ENCODE measurements around the gene PANK4.

Gene PANK4

DNA sequence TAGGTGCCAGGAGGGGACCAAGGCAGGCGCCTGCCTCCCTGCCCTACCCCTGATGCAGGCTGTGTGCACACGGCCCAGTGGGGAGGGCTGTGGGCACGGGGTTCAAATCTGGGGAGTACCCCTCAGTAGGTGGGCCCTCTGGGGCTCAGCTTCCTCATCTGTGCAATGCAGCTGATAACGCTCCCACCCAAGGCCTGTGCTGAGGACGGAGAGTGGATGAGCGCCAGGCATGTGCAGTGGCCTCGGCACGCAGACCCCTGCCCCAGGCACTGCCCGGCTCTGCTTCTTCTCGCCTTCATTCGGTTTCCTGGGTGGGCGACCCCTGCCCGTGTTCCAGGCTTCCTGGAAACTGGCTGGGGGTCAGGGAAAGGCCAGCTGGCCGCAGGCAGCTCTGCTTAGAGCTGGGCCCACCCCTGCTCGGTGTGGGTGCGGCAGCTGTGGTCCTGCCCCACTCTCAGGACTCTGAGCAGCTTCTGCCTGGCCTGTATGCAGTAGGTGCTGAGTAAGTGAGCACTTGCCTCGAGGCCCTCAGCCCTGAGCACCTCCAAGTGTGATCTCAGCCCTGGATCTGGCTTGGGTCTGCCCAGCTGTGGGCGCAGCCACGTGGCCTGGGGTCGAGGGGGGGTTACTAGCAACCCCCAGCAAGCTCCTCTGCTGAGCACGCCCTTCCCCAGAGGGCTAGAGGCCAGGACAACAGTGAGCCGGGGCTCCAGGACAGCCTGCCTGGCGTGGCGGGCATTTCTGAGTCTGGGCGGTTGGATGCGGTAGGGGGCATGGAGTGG, 17.9 kb upstream of the PANK4 start:
- no peak for DNase-seq

DNA sequence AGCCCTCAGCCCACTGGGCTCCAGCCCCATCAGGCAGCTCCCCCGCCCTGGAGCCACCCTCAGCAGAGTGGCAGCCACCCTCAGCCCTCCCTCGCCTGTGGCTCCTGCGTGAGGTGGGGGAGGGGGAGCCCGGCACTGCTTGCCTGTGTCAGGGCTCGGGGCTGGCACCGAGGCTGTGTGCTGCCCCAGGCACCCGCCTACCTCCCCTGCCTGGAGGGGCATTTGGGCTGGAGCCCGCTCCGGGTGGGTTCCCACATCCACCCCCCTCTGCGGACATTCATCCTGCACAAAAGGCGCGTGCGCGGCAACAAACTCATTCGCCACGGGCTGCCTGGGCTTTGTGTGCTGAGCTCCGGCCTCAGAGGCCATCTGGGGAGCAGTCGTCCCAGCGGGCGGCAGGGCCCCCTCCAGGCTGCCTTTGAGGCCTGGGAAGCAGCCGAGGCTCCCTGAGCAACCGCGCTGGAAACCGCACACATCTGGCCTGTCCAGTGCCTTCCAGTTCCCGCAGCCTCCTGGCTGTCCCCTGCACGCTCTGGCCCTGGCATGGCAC, 17.2 kb upstream of the PANK4 start:
- peak; percentile 74 for DNase-seq

DNA sequence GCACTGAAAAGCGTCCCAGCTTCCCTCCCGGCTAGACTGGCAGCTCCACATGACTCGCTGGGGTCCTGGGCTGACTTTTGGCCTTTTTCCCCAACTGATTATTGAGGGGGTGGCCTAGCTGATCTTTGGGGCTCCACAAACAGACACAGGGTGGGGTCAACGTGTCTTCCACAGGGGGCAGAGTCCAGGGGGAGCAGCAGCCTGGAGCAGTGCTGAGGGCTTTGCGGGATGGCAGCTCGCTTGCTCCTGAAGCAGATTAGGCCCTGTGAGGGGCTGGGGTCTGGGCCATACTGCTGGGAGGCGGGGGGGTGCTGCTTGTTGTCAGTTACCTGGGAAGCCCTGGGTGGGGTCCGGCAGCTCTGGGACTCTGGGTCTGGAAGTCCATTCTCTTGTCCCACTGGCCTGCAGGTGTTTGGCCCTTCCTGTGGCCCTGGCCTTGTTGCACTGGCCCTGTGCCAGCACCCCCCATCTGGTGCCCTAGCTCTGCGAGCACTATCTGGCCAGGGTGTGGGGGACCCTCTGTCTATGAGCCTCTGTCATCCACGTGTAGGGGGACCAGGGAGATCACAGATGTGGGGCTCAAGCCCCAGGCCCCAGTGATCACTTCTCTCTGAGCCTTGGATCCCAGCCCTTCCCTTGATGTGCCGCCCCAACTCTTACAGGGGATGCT, 16.0 kb upstream of the PANK4 start:
- peak; percentile 62 for DNase-seq

GRCh38 chr1:2541619-2542245, 15.3 kb upstream of the PANK4 start:
- DNase-seq = no peak

GRCh38 chr1:2540816-2541492, 14.6 kb upstream of the PANK4 start:
- DNase-seq = peak; percentile 65

- DNase-seq = peak; percentile 73
Observed at GRCh38 chr1:2539312-2539907, 13.0 kb upstream of the PANK4 start.

GRCh38 chr1:2538872-2539271, 12.5 kb upstream of the PANK4 start:
- no peak for DNase-seq

GRCh38 chr1:2538376-2538775, 12.0 kb upstream of the PANK4 start:
- no peak for DNase-seq

- DNase-seq = no peak
Observed at GRCh38 chr1:2537784-2538115, 11.4 kb upstream of the PANK4 start.

DNA sequence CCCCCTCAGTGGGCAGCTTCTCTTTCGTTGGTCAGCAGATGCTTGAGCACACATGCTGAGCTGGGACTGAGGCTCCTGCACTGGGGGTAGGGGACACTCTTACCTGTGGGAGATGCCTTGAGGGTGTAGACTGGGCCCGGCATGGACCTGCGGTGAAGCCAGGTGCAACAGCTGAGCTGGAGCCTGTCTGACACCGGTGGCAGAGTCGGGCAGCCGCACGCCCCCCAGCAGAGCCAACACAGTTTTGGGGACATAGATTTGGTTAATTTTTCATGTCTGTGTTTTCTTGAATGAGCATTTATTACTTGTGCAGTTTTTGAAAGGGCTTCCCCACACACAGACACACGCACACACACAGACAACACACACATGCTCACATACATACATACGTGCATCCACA, 9.6 kb upstream of the PANK4 start:
- no peak for DNase-seq

- no peak for DNase-seq
Observed at GRCh38 chr1:2535455-2535854, 9.1 kb upstream of the PANK4 start.

DNA sequence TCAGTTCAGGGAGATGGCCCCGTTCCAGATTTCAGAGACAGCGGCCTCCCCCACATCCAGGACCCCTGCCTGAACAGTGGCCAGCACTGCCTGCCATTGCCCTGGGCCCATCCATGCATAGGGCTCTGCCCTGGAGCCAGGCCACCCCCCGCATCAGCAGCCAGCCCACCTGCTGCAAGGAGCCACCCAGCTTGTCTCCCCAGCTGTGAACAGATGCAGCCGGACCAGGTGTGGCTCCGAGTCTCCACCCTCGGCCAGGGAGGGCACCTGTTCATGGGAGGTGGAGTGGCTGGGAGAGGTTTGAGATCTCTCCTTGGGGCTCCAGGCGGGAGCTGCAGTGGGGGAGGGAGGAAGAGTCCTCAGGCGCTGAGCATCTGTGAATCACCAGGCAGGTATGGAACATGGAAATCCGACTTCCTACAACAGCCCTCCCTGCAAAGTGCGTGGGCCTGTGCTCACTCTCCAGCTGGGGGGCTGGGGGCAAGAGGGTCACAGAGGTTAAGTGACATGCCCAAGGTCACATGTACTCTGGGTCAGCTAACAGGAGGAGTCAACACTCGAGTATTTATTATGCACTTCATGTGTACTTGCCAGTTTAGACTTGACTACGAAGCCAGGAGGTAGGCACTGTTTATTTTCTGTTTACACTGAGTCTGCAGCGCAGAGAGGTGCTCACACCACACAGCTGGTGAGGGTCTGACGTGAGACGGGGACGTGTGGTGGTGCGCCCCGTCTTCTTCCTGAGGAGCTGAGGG, 8.5 kb upstream of the PANK4 start:
- no peak for DNase-seq

- no peak for DNase-seq
Observed at GRCh38 chr1:2534315-2534686, 7.9 kb upstream of the PANK4 start.

DNA sequence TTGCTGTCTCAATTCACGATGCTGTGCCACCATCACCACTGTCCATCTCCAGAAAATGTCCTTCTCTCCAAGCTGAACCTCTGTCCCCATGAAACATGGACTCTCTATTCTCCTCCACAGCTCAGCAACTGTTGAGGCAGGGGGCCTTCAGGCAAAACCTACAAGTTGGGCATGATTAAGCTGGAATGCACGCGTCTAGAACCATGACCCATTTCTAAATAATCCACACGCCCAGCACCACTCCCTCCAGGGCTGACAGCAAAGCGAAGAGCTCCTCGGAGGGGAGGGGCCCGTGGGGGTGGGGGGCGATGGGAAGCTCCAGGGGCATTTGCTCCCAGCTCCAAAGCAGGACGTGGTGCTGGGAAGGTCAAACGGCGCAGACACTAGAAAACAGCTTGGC, 7.0 kb upstream of the PANK4 start:
- DNase-seq = no peak

- no peak for DNase-seq
Observed at GRCh38 chr1:2532485-2533160, 6.2 kb upstream of the PANK4 start.

DNA sequence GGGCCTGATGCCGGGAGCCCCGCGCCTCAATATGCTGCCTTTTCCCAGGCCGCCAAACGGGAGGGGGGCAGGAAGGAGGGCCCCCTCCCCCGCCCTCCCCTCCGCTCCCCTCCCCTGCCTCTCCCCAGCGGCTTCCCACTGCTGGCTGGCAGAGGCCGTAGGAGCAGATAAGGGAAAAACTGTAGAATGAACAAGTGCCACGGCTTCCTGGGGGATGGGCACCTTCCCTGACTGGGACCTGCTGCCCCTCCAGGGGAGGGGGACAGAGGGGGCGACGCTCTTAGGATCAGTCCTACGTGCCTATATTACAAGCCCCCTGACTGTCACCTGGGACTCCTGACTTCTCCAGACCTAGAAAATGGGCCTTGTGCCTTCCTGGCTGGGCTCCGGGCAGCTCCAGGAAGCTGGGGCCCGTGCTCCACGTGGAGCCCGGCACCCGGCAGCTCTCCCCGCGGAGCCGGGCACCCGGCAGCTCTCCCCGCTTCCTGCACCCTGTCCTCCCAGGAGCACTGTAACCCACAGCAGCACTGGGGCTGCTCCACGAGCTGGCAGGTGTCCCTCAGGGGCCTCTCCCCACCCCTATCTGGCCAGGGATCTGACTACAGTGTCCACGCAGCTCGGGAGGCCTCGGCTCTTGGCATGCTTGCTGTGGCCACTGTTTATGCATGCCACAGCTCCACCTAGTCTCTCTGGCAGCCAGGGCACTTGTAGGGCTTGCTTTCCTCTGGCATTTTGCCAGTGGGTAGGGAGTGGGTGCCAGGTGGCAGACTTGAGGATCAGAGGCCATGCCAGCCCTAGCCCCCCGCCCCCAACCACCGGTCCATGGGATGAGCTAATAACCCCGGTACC, 4.3 kb upstream of the PANK4 start:
- peak; percentile 60 for DNase-seq

DNA sequence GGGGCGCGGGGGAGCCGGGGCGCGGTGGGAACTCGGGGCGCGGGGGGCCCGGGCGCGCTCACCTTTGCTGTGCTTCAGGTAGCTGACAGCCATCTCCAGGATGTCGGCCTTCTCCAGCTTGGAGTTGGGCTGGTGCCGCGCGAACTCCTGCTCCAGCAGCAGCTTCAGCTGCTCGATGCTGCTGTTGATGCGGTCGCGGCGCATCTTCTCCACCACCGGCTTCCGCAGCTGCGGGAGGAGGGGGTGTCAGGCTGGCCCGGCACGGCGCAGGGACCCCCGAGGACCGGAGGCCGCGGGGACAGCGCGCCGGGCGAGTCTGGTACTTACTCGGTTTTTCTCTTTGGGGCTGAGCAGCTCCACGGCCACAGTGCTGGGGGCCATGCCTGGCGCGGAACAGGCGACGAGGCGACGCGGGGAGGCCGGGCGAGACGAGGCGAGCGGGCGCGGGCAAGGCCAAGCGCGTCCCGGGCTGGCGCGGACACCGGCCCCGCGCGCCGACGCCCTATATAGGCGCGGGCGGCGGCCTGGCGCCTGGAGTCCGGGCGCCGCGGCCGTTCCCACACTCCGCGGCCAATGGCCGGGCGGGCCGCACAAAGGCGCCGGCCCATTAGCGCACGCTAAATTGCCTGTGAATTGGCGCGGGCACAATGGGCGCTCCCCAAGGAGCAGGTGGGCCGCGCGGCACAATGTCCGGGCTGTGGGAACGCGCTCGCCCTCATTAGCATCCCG, 3.6 kb upstream of the PANK4 start, which contains the start of gene HES5:
TSS of gene HES5 (minus strand) at position 480 of the 729 bp plus-strand sequence. CDS start at position 381, 99 bp downstream.
- peak; percentile 70 for DNase-seq

GRCh38 chr1:2528966-2529783, 2.8 kb upstream of the PANK4 start:
- DNase-seq = peak; percentile 77

DNA sequence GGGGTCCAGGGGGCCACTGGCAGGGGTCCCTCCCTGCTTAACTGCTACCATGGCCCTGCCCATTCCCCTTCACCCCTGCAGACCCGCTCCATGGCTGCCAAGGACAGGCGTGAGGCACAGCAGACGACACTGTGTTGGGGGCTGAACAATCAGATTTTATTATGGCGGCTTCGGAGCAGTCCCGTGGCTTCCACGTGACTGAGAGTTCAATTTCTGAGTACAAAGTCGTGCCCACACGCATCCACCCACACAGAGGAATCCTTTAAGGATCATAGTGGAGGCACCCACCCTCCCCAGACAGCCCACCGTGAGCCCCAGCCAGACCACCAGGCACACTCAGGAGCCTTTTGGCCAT, 2.2 kb upstream of the PANK4 start:
- no peak for DNase-seq

Measured in activated CD8-positive, alpha-beta memory T cell treated with anti-CD3 and anti-CD28 coated beads for 24 hours (primary cell).